ENCODE measurements around the gene ARHGAP44.
"Not testable (repeated sequence)": the region's sequence is repeated elsewhere in the genome, so short reads cannot be mapped to it uniquely, and the experiment has no call there.

ARHGAP44 gene

DNA sequence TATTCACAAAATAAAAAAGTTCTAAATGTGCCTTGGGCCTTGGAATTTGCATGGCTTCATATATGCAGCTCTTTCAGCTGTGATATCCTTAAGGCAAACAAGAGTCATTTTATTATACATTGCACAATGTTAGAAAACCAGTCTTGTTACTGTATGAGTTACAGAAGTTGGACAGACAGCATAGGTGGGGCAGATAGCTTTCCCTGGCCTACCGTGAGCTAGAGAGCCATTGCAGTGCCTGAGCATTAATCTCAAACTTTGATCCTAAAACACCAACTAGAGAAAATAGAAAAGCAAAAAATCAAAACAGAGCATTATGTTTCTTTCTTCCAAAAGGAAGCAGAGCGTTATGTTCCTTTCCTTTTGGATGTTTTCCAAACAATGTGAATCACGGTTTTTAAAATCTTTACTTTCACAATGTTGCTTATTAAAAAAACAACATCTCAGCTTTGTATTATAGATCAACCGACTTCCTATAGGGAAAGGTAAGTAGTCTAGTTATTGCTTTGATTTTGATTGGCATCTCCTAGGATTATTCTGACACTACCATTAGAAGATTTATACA is 32.2 kb downstream of the ARHGAP44 start:
- DNase-seq (ENCODE audit: low spot score) = no peak

DNA sequence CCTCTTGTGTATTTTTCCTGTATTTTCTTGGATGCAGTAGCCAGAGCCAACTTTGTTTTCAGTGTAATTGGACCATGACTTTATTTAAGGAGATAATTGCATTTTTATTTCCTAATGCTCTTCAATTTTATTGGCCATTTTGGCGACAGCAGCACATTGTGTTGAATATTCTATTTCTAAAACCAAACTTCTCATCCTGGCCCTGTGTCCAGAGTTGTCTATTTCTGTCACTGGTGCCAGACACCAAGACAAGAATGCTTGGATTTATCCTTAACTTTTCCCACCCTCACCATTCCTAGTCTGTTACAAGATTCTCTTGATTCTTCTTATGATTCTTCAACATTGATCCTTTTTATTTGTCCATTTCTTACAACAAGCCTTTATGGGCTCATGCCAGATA is 37.1 kb downstream of the ARHGAP44 start:
- no peak for DNase-seq (ENCODE audit: low spot score)

DNA sequence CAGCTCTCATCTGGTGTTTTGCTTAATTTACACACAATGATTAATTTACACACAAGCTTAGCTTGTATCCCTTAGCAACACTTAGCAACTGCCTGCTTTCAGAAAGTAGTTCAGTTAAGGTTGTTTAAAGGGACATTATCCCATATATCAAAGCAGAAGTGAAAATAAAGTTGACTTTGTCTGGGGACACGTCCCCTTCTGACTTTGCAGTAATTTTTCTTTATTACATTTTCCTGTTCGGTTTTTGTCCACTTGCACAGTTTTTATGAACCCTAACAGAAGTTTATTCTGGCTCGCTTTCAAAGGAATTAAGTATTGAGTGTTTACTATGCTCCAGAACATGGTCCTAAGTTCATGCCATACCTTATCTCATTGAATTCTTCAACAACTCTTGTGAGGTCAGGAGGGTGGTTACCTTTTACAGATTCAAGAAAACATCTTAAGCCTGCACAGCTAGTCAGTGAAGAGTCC is 41.5 kb downstream of the ARHGAP44 start:
- no peak for DNase-seq (ENCODE audit: low spot score)

DNA sequence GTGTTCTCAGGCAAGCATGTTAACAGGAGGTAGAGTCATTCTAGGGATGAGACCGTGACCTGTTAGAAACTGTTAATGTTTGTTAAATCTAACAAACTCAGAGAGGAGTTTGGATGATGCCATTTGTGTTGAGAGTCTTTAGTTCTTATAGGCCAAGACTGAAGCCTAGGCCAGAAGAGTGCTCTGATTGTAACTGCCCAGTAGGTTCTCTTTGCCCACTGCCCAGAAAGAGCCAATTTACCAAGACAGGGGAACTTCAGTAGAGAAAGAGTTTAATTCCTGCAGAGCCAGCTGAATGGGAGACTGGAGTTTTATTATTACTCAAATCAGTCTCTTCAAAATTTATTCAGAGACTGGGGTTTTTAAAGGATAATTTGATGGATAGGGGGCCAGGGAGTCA is 42.5 kb downstream of the ARHGAP44 start:
- no peak for DNase-seq (ENCODE audit: low spot score)

DNA sequence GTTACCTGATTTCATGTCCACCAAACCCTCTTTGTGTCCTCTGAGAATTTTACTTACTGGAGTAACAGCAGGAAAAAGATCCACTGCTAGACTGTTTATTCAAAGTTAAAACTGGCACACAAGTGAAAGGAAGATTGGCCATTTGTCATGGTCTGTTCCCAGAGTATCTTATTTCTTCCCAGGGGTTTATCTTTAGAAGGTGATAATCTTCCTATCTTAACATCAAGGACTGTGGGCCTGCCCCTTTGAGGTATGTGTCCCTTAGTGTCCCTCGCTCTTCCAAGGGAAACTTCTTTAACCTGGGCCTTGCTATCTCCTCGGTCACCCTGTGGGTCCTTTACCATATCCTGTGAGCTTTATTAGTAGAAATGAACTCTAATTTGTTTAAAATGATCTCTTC is 49.7 kb downstream of the ARHGAP44 start:
- no peak for DNase-seq (ENCODE audit: low spot score)

DNA sequence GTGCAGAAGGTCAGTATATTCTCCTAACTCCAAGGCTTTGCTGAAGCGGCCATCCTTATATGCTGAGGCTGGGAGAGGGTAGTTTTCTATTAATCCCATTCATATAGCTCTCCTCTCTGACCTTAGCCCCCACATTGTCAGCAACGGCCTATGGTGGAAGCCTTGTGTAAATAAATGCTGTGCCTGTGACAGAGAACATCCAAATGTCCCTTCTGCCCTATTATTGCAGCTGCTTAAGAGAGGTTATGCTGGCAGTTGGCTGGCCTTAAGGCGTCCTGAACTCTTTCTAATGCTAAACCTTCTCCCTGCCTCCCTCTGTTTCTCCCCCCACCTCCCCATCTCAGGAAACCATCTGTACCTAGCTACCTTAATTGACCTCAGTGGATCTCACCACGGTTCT is 53.6 kb downstream of the ARHGAP44 start:
- no peak for DNase-seq (ENCODE audit: low spot score)

DNA sequence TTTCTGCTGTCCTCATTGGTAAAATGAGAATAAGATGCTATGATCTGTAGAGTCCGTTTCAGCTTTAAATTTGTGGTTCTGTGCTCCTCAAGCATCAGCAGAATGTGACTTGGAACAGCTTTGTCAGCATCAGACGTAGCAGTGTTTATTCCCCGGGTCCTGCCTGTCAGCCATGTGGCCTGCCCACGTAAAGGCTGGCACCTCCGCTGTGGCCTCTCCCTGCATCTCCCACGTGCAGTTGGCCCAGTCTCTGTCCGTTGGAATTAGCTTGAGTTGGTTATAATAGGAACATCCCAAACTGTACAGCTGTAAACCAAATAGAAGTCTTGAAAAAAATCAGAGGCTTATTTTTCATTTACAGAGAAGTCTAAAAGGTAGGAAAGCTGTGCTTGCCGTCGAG is 61.7 kb downstream of the ARHGAP44 start:
- no peak for DNase-seq (ENCODE audit: low spot score)

DNA sequence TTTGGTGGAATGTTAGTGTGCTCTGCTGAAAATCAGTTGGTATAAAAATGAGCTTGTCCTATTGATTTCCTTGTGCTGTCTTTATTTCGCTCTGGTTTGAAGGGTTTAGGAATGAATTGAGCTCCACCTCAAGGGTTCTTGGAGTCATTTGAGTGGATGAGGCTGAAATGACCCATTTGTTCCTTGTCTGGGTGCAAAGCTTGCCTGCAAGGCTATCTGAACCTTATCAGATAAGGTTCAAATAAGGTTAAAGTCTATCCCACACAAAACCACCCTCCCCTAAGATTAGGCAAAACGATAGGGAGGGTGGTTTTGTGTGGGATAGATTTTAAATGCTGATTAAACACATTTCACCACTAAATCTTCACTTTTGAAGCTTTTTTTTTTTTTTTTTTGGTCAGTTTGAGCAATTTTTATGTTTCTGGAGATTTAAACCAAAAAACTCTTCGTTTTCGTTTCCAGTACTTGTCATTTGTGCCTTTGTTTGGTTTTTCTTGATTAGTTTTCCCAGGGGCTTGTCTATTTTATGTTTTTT is 62.7 kb downstream of the ARHGAP44 start:
- DNase-seq (ENCODE audit: low spot score) = no peak

DNA sequence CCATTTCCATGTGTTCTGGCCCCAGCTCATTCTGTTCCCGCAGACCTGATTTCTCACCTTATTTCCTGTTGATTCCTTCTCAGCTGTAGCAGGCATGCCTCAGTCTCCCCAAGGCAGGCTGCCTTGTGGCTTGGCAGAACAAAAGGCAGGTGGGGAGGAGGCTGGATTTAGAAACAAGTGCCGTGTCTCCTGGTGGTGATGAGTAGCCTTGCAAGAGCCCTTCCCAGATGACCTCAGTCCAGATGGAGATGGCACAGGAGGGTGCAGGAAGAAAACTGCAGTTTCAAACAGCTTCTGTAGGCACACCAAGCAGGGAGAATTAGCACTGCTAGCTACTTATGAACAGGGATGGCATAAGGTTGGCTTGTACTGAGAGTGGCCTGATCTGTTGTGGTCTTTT is 64.6 kb downstream of the ARHGAP44 start:
- no peak for DNase-seq (ENCODE audit: low spot score)

DNA sequence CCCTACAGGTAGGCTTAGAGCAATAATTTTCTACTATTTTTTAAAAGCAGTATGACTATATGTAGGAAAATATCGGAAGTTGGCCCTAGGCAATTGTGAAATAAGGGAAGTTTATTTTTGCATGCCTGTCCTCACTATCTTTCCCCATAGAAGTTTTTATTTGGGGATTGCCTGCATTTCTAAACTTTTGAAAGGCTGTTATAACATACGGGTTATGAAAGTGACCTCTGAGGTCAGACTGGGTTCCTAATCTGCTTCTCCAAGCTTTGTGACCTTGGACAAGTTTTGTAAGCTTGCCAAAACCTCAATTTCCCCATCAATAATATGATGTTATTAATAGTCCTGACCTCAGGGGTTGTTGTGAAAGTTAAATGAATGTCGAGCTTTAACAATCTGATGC is 67.1 kb downstream of the ARHGAP44 start:
- no peak for DNase-seq (ENCODE audit: low spot score)

DNA sequence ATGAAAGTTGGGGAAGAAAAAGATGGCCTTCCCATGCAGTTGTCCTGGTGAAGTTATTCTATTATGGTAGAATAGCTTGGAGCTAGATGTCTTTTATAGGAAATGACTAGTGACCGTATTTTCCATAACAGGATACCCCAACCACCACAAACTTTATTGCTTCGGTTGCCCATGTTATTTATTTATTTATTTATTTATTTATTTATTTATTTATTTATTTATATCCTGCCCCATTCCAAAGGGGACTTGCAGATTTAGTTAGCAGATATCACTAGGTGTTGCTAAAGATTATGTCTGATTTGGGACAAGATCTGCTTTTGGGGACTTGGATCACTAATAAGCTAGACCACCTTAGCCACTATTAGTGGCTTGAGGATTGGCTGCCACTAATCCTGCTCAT is 68.3 kb downstream of the ARHGAP44 start:
- no peak for DNase-seq (ENCODE audit: low spot score)

DNA sequence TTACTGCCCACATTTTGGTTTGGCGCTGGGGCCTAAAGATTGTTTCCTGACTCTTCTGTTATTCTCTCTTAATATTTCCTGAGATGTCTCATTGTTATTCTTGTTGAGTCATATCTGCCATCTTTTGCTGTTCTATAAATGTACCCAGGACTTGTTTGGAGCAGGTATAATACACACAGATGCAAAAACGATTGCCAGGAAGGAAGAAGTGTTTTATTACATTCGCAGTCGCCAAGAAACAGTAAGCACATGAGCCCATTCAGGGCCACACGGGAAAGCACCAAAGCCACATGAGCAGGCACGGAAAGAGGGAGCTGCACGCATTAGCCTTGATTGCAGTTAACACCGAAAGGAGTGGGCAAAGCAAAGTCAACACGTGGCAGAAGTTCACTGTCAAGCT is 70.2 kb downstream of the ARHGAP44 start:
- DNase-seq (ENCODE audit: low spot score) = no peak

DNA sequence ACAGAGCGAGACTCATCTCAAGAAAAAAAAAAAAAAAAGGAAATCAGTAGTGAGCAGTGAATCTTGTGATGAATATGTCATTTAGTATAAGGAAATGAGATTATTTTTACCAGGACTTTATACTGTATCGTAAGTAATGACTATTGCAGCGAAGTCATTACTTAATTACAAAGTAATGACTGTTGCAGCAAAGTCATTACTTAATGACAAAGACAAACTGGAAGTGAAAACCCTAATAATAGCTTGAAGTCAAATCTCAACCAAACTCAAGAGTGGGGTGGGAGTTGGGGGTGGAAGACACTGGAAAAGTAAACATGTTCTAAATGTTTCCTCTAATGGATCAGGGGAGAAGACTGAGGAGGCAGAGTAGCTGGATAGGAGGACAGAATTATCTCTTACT is 76.5 kb downstream of the ARHGAP44 start:
- no peak for DNase-seq (ENCODE audit: low spot score)

DNA sequence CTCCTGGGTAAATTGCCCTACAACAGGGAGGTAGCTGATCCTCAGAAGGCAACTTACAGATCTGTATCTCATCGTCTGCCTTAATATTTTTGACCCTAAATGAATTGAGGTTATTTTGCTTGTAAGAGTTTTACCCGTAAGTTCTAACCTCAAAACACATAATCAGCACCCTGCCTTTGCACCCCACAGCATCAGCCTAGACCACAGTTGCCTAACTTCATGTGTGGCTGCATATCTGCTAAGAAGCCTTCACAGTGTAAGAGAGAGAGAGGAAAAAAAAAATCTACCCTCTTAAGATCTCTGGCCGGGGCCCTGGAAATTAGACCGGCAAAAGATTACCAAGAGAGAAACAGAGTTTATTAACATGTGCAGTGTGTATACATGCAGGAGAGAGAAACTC is 76.9 kb downstream of the ARHGAP44 start:
- DNase-seq (ENCODE audit: low spot score) = no peak

DNA sequence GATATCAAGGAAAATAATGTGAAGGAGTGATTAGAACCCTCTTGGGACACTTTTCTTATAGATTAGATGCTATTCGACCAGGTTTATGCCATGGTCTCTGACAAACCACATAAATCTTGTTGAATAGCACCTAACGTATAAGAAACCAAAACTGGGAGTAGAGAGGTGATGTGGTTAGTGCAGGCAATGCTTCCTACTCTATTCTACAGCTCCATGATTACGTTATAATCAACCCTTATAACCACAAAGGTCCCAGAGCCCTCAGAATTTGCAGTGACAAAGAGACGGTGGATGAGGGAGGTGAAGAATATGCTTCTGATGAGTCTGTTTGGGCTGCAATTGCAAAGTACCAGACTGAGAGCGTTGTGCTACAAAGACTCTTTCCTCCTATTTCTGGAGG is 78.4 kb downstream of the ARHGAP44 start:
- no peak for DNase-seq (ENCODE audit: low spot score)

DNA sequence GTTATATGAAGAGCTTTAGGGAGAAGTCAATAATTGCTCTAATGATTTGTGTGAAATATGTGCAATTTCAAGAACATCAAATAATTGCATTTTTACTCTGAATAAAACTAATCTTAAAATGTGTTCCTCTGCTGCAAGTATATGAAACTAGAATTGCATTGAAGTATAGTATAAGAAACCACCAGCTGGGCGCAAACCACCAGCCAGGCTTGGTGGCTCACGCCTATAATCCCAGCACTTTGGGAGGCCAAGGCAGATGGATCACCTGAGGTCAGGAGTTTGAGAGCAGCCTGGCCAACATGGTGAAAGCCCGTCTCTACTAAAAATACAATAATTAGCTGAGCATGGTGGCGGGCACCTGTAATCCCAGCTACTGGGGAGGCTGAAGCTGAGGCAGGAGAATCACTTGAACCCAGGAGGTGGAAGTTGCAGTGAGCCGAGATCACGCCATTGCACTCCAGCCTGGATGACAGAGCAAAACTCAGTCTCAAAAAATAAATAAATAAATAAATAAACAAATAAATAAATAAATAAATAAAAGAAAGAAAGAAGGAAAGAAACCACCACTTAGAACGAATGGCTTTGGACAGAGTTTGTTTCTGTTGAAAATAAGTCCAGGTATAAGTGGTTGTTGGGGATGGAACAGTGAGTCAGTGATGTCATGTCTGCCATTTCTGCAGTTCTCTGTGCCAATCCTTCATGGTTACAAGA is 84.3 kb downstream of the ARHGAP44 start:
- not testable (repeated sequence) for DNase-seq (ENCODE audit: low spot score)

DNA sequence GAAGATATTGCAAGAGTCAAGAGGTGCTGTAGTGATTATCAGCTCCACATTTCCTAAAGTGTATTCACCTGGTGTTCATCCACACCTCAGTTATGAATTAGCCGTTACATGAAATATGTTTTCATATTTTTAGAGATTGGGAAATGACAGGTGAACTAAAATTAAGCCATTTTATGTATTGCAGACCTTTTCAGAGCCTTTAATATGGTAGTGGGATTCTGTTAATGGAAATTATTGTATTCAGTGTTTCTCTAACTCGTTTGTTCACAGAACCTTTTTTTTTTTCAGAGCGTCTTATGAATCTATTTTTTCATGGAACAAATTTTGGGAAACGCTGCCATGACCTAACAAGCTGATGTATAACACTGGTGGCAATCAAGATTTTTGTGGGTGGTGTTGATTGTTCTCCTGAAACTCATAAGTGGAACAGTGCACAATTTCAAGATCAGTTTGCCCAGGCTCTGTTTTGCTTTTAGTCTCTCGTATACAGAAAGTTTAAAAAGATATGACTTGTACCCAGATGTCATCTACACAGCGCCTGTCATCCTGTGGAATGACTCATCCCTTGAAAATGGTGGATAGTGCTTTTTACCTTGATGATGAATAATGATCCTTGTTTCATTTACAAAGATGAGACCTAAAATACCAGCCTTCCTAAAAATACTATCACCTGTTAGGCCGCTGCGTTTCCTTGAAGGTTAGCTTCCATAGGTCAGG is 88.8 kb downstream of the ARHGAP44 start:
- DNase-seq (ENCODE audit: low spot score) = no peak

DNA sequence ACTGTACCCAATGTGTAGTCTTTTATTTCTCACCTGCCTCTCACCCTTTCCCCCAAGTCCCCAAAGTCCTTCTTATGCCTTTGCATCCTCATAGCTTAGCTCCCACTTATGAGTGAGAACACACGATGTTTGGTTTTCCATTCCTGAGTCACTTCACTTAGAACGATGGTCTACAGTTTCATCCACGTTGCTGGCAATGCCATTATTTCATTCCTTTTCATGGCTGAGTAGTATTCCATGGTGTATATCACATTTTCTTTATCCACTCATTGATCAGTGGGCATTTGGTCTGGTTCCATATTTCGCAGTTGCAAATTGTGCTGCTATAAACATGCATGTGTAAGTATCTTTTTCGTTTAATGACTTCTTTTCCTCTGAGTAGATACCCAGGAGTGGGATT is 89.8 kb downstream of the ARHGAP44 start:
- DNase-seq (ENCODE audit: low spot score) = not testable (repeated sequence)

DNA sequence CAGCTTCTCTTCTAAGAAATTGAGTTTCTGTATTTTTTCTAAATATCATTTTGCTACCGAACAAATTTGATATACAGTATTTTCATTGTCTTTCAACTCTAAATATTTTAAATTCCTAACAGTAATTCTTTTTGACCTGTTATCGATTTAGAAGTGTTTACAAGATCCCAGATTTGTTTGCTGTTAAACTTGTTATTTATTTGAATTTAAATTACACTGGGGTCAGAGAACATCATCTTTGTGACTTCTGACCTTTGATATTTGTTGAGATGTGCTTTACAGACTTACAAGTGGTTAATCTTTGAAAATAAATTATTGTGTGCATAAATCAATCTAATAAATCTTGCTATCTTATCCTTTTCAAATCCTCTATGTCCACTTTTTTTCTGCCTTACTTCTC is 94.2 kb downstream of the ARHGAP44 start:
- no peak for DNase-seq (ENCODE audit: low spot score)

DNA sequence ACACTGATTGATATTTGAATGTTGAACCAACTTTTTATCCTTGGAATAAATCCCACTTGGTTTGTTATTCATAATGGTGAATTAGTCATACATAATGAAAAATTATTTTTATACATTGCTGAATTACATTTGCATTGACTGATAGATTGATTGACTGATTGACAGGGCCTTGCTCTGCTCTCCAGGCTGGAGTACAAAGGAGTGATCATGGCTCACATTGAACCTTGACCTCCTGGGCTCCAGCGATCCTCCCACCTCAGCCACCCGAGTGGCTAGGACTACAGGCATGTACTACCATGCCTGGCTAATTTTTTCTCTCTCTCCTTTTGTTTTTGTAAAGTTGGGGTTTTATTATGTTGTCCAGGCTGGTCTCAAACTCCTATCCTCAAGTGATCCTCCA is 97.8 kb downstream of the ARHGAP44 start:
- no peak for DNase-seq (ENCODE audit: low spot score)

DNA sequence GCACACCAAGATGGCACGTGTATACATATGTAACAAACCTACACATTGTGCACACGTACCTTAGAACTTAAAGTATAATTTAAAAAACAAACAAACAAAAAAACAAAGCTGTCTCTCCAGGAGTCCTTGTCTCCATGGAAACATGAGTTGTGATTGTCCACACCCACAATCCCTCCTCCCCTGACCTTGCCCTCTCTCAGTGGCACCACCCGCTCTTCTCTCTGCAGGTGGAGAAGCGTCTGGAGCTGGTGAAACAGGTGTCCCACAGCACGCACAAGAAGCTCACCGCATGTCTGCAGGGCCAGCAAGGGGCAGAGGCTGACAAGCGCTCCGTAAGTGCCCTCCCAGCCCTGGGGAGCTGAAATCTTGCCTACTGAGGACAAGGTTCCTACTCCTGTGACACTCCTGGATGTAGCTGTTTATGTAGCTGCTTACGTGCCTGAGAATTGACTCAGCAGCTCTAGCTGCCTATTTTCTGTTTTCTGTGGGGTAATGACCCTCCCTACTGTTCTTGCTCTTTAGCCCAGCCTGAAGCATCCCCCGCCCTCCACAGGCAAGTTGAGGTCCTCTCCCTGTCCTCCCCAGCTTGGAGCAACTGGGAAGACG is 107.0 kb downstream of the ARHGAP44 start:
- DNase-seq (ENCODE audit: low spot score) = no peak

DNA sequence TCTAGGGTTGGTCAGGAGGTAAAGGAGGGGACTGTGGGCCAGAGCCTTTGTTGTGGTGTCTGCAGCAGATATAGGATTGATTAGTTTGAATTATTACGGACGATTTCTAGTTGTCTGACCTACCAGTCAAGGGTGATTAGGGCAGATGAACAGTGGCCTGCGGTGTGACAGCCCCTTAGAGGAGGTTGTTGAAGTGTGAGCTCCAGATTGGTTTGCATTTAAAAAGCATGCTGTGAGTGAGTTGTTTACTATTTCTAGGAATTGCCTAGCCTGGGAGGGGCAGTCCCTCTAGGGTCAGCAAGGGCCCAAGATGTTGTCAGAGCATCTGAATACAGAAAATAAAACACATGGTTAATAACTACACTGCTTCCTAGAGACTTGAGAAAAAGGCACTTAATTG is 108.8 kb downstream of the ARHGAP44 start:
- no peak for DNase-seq (ENCODE audit: low spot score)

DNA sequence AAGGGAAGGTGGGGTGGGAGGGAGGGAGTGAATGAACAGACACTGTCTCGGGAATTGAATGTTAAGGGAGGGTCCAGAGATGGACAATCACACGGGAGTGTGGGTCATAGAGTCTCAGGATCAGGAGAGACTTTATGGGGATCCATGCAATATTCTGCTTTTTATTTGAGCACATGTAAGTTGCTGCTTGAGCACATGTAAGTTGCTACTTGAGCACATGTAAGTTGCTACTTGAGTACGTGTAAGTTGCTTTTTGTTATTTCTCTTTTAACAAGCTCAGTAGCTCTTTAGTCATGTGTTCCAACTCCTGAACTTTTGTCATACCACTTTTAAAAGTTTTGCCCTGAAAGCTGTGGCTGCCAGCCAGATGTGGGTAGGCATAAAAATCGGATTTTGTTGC is 110.3 kb downstream of the ARHGAP44 start:
- DNase-seq (ENCODE audit: low spot score) = no peak
